HG02763 (cell line): ENCODE measurements around the gene CACNA1S.

Source experiments
- ATAC-seq: cut with Tn5 transposase; IDR thresholded peaks from one replicate; pipeline ENCODE4 v1.9.1; 2021; ENCODE audit warnings: mild to moderate bottlenecking, moderate library complexity; ENCODE audit not compliant: unreplicated experiment

Gene CACNA1S

DNA sequence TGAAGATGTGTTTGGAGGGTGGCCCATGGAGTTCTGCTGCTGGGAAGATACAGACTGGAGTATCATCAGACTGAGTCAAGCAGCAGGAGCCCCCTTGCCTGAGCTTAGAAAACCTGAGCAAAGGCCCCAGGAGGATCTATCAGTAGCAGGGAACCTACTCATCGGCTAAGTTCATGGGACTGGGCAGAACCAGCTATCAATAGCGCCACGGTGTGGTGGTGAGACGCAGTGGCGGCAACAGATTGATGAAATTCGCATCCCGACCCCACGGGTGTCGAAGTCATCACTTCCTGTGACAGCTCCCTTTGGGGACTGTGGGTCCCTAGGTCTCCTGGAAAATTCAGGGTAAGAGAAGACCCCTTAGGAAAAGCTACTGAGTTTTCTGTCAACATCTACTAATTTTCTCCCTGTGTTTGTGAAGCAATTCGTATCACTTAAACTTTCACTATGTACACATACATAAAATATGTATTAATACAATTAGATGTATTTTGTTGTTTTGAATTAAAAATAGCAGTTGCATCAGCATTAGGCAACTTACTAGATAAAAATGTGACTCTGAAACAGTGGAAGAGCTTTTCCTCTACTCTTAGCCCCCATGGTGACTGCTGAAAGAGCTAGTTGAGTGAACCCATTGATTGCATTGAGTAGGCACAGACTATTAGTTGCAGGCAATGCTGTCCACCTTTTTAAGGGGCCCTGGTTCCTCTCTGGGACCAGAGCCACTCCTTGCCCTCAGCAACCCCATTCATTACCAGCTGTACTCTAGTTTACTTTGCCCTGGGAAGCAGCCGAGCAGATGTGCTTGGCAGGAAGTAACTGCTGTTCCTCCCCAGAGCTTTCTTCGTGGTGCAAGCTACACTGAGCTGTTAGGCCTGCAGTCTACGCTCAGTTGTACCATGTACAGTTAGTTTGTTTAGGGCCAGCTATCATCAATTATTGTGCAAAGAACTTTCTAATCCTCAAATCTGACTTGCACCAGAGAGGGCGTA is 7.3 kb upstream of the CACNA1S start:
- ATAC-seq = no peak

GRCh38 chr1:201116091-201116490 is 3.9 kb upstream of the CACNA1S start:
- no peak for ATAC-seq

DNA sequence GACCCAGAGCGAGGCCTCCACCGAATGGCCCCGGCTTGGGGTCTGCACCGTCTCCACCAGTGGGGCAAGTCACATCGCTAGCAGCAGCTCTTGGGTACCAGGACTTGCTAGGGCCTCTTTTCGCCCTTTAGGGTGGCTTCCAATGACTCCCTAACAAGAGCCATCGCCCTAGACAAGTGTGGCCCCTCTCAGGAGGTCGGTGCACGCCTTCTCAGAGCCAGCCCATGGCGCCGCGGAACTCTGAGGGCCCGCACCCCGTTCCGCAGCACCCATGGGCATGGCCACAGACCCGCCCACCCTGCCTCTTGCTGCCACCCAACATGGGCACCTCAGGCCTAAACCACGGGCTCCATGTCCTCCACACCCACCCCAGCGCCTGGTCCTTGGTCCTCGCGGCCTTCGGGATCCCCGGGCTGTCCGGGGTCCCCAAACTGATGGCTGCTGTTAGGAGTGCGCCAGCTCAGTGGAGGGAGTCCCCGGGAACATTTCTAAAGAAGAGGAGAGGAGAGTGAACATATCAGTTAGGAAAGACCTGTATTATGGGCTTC is 3.2 kb upstream of the CACNA1S start:
- ATAC-seq = no peak

DNA sequence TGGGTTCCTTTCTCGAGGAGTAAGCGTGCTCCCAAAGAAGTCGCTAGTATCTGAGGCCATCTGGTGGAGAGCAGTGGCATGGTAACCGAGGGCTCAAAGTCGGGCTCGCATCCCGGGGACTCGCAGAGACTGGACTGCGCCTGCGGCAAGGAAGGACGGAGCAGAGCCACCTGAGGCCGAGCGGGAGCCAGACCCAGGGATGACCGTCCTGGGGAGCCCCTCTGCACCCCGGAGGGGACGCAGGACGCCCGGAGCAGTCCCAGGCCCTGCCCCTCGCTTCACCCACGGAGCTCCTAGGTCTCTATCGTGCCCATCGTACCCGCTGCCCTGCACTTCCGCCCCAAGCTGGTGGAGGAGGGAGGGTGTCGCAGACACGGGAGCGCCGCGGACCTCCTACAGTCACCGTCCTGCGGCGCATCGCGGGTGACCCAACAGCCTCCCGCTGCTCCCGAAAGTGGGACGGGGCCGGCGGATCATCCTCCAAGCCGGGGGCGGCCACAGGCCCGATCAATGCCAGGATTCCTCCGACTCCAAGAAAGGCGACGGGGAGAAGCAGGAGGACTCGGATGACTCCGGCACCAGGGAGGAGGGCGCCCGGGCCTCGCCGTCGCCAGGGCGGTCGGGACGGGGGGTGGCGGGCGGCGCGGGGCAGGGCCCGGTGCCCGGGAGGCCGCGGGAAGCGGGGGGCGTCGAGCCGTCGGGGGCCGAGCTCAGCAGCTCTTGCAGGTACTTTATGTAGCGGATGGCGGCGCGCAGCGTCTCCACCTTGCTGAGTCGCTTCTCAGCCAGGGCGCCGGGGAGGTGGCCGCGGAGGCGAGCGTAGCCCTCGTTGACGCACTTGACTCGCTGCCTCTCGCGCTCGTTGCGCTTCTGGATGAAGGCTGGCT is 2.3 kb upstream of the CACNA1S start:
- ATAC-seq = peak; percentile 78

GRCh38 chr1:201113451-201114244 is 1.4 kb upstream of the CACNA1S start:
- peak; percentile 19 for ATAC-seq

GRCh38 chr1:201112926-201113325 is 700 bp upstream of the CACNA1S start:
- no peak for ATAC-seq

- ATAC-seq = no peak
Measured at GRCh38 chr1:201111672-201112071, 554 bp downstream of the CACNA1S start.

DNA sequence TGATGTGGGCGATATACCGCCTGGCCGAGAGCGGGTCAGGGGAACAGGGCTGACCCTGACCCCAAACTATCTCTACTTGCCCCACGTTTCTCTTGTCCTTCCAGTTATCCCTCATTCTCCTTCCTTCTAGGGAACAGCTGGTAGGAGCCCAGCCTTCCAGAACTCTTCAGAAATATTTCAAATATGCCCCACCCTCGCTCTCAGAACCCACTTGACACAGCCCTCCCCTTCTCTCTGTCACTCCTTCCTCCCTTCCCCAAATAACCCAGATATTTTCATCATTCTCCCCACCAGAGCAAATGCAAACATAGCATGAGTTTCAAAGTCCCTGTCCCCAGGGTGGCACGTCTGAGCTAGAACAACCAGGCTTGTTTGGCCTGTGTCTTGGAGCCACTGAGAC is 1.1 kb downstream of the CACNA1S start:
- no peak for ATAC-seq

GRCh38 chr1:201110616-201111015 is 1.6 kb downstream of the CACNA1S start:
- no peak for ATAC-seq

DNA sequence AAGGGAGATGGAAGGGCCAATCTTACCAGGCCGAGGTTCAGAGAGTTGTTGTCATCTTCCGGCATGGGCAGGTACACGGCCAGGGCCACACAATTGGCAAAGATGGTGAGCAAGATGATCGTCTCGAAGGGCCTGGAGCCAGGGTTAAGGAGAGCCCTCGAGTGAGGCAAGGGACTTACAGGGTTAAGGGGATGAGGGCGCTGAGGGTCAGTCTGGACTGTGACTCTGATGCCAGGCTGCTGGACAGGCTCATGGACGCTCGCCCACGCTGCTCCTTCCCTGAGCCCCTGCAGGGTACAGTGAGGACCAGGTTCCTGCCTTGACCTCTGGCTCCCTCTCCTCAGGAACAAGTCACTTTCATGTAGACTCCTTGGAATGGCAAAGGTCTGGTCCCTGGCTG is 2.1 kb downstream of the CACNA1S start:
- no peak for ATAC-seq

DNA sequence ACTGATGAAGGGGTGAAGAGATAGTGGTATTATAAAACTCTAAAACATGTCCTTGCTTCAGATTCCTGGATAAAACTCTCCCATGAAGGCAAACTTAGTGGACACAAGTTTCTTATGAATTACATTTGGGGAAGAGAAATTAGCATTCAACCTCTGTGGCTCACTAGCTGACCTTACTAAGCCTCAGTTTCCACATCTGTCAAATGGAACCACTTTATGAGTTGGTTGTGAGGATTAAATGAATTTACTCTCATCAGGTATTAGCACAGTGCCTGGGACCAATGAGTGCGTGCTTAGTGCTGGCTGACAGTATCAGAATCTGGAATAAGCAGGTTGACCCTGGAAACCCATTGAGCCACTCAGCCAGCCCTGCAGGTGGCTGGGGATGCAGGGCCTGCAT is 2.6 kb downstream of the CACNA1S start:
- no peak for ATAC-seq

DNA sequence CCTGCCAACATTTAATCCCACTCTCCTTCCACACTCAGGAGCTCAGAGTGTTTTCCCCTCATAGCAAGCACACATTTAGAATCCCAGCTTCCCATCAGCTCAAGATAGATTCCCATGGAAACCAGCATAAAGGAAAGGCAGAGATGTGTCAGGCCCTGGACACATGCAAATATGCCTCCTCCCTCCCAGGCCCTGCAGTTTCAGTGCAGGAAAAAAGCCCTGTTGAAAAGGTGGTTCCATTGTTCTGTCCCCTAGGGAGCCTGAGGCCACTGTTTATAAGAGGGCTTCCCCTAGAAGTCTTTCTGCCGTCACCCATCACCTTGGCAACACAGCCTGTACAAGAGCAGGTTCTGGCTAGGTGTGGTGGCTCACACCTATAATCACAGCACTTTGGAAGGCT is 3.6 kb downstream of the CACNA1S start:
- no peak for ATAC-seq

DNA sequence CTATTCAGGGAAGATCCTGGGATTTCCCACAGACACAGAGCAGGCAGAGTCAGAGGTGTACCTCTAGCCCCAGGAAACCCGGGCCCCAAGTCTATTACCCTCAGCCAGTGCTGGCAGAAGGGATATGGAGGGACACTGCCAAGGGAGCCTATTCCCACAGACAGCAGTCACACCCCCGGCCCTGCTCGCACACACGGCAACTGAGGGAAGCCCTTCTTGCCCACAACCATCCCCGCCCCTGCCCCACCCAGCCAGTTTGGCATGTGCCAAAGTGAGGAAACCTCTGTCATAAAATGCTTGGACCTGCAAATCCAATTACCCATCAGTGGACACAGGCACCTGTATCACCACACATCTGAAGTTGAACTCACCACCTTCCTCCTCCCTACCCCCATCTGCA is 6.5 kb downstream of the CACNA1S start:
- no peak for ATAC-seq

- no peak for ATAC-seq
Measured at GRCh38 chr1:201104141-201104540, 8.1 kb downstream of the CACNA1S start.

DNA sequence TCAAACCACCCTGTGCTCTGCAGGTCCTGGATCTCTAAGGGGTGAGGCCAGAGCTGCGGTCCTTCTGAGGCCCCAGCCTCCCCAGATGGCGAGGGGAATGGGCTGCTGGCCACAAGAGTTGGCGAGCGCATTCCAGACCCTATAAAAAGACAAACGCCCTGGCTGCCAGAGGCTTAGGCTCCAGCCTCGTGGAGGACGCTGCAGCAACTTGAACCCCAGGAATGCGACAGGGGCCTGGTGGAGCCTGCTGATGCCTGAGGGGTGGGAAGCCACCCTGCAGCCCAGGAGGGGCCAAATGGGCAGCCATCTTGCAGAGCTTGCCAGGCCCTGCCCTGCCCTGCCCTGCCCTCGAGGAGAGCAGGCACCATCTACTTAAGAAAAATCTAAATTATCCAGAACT is 8.6 kb downstream of the CACNA1S start:
- ATAC-seq = no peak

- no peak for ATAC-seq
Measured at GRCh38 chr1:201100169-201100930, 11.9 kb downstream of the CACNA1S start.

DNA sequence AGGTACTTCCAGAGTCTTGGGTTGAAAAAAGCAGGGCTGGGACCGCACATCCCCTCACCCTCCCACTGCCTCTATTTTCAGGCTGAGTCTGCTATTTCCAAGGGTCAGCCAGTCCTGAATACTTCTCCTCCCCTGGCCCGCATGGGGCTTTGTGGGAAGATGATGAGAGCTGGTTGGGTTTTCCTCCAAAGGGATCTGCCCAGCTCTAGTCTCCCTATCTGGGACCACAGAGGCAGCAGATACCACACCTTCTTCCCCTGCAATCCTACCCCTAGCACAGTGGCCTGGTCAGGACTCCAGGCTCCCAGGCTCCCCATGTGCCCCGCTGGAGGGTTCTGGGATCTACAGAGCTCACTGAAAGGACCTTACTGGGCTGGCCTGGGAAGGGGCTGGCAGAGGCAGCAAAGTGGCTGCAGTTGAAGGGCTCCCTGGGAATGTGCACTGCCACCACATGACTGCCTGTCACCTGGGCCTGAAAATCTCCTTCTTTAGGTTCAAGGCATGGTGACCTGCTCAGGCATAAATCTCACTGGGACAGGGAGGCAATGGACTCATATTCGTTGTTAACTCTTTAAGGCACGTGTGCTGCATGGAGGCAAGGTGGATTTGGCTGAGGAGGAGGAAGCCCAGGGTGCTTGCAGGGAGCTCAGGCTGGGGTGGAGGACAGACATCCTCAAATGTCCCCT is 13.1 kb downstream of the CACNA1S start:
- ATAC-seq = no peak

GRCh38 chr1:201096977-201097856 is 15.0 kb downstream of the CACNA1S start:
- no peak for ATAC-seq
